RWPE2 (cell line): Measurements from ENCODE around the gene FANCC.

Source experiments
- ATAC-seq: fragments of 200-7000 bp; cut with Tn5 transposase; 3 replicates; pipeline ENCODE4 v1.9.1; 2021; ENCODE audit warnings: low read depth
- DNase-seq: peaks from one replicate; pipeline ENCODE4 v3.0.0-alpha.2; 2020; ENCODE audit warnings: low spot score
- H3K27ac ChIP-seq: fragments of 450-650 bp; 2 replicates; pipeline ENCODE4 v1.5.1; 2017; ENCODE audit warnings: mild to moderate bottlenecking; ENCODE audit not compliant: poor library complexity, severe bottlenecking
- H3K27me3 ChIP-seq: fragments of 250-450 bp; sonication (Bioruptor Pico); 2 replicates; pipeline ENCODE4 v1.5.1; 2021; ENCODE audit warnings: mild to moderate bottlenecking, moderate library complexity; ENCODE audit not compliant: insufficient read depth, poor library complexity, severe bottlenecking
- H3K36me3 ChIP-seq: fragments of 250-450 bp; sonication (Bioruptor Pico); 2 replicates; pipeline ENCODE4 v1.5.1; 2020; ENCODE audit warnings: low read depth, mild to moderate bottlenecking, moderate library complexity
- H3K4me1 ChIP-seq: fragments of 250-450 bp; sonication (Bioruptor Pico); 2 replicates; pipeline ENCODE4 v1.5.1; 2021; ENCODE audit warnings: mild to moderate bottlenecking, moderate library complexity; ENCODE audit not compliant: insufficient read depth, poor library complexity, severe bottlenecking
- H3K4me3 ChIP-seq: fragments of 250-450 bp; sonication (Bioruptor Pico); 2 replicates; pipeline ENCODE4 v1.5.1; 2021; ENCODE audit warnings: mild to moderate bottlenecking, moderate library complexity; ENCODE audit not compliant: severe bottlenecking
- H3K9me3 ChIP-seq: fragments of 250-450 bp; sonication (Bioruptor Pico); 2 replicates; pipeline ENCODE4 v1.5.1; 2021; ENCODE audit warnings: mild to moderate bottlenecking, moderate library complexity; ENCODE audit not compliant: severe bottlenecking
- CTCF ChIP-seq: fragments of 450-650 bp; IDR thresholded peaks from one replicate; pipeline ENCODE4 v1.5.1; 2017; ENCODE audit warnings: mild to moderate bottlenecking, moderate library complexity; ENCODE audit not compliant: poor library complexity, severe bottlenecking

Gene FANCC

DNA sequence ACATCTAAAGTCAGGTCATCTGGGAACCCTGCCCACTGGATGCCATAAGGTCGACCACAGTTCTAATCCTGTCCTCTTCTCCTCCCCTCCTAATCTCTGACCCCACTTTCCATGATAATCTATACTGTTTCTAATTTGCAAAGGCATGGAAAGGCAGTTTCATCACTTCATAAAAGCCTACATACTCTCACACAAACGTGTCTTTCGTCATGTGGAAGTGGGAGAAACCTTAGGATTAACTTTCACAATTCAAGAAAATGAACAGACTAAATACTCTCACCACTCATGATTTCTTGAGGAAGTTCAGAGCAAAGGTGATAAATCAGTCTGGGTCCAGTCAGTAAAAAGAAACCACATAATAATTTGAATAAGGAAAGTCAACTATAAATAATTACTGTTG, 5.5 kb downstream of the FANCC start:
- Histone ChIP-seq H3K27ac (no peak overlapping the region), H3K27me3 (no peaks in the 10 kb centered on the region), H3K36me3 (no peaks in the 10 kb centered on the region), H3K4me3 (no peak overlapping the region), H3K4me1 (peaks cover 15% of the 10 kb centered on the region), H3K9me3 (no peaks in the 10 kb centered on the region)
- no peak for TF ChIP-seq CTCF
- no peak for ATAC-seq
- DNase-seq = no peak

DNA sequence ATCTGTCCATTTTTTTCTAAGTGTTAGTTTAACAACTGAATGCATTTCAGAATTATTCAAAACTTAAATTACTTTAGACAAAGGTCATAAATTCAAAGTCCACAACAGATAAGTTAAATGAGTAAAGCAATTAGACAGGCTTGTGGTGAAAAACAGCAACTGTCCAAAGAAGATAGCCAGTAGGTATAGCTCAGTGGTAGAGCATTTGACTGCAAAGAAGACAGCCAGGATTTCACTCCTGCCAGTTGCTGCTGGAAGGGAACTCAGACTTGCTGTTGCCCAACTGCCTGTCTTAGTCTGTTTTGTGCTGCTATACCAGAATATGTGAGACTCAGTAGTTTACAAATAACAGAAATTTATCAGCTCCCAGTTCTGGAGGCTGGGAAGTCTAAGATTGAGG, 10.0 kb downstream of the FANCC start:
- H3K27me3 ChIP-seq = no peaks in the 10 kb centered on the region
- H3K9me3 ChIP-seq = no peaks in the 10 kb centered on the region
- H3K4me1 ChIP-seq = peaks cover 8% of the 10 kb centered on the region
- no peak overlapping the region for H3K27ac ChIP-seq
- no peaks in the 10 kb centered on the region for H3K36me3 ChIP-seq
- ATAC-seq = no peak
- DNase-seq = no peak
- H3K4me3 ChIP-seq = no peak overlapping the region
- TF ChIP-seq CTCF = no peak

DNA sequence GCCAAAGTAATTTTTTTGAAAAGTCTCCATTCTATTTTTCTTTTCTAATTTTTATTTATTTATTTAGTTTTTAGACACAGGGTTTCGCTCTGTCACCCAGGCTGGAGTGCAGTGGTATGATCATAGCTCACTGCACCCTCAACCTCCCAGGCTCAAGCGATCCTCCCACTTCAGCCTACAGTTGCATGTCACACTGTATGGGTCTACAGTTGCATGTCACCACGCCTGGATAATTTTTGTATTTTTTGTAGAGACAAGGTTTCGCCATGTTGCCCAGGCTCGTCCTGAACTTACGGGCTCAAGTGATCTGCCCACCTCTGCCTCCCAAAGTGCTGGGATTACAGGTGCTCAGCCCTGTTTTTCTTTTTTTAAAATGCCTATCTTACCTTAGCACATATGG, 10.7 kb downstream of the FANCC start:
- peaks cover 8% of the 10 kb centered on the region for H3K4me1 ChIP-seq
- H3K27me3 ChIP-seq = no peaks in the 10 kb centered on the region
- DNase-seq (no peak), ATAC-seq (no peak)
- H3K4me3 ChIP-seq = no peak overlapping the region
- no peaks in the 10 kb centered on the region for H3K9me3 ChIP-seq
- no peaks in the 10 kb centered on the region for H3K36me3 ChIP-seq
- no peak for TF ChIP-seq CTCF
- no peak overlapping the region for H3K27ac ChIP-seq

DNA sequence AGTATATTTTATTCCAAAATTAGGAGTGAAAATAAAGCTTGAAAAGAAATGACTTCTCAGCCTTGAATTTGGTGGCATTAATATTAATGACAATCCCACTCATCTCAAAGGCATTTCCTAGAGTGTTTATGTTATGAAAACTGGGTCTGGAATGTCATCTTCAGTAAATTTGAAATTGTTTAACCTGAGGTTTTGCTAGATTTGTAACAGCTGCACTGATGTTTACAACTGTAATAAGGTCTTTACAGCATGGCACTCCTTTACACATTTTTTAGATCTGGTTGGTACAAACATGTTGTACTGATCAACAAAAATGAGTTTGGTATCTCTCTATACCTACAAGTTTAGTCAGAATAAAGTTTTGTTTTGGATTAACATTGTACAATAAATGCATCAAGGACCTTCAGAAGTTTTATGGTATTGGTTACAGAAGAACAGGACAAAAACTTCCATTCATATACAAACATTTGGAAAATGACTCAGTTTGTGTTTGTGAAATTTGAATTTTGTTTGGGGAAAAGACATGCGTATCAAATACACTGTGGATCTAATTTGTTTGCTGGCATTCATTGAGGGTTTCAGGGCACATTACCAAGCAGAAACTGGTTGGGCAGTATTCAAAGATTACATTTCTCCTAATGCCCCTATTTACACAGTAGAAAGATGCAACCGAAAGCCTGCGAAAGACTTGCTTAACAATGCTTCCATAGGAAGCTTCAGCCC, 11.6 kb downstream of the FANCC start:
- TF ChIP-seq CTCF = no peak
- no peak overlapping the region for H3K27ac ChIP-seq
- H3K4me3 ChIP-seq = no peak overlapping the region
- no peaks in the 10 kb centered on the region for H3K9me3 ChIP-seq
- DNase-seq = no peak
- ATAC-seq = no peak
- H3K27me3 ChIP-seq = no peaks in the 10 kb centered on the region
- H3K36me3 ChIP-seq = no peaks in the 10 kb centered on the region
- peaks cover 8% of the 10 kb centered on the region for H3K4me1 ChIP-seq

DNA sequence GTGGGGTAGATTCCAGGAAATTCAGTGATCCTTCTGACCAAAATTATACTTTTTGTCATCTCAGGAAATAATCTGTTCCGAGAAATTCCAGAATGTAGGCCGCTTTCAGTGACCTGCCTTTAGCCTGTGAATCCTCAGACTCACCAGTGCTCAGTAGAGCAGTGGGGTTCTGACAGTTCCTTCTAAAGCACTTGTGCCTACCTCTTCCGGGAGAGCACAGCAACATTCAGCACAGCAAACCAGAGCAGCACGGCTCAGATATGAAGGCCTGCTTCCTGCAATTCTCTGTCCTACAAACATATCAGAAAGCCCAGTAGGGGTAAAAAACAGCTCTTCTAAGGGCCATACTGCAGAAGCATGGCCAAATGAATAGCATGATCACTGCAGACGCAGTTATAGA, 15.0 kb downstream of the FANCC start:
- H3K4me1 ChIP-seq = peaks cover 13% of the 10 kb centered on the region
- H3K4me3 ChIP-seq = no peak overlapping the region
- no peaks in the 10 kb centered on the region for H3K36me3 ChIP-seq
- no peaks in the 10 kb centered on the region for H3K27me3 ChIP-seq
- H3K9me3 ChIP-seq = no peaks in the 10 kb centered on the region
- H3K27ac ChIP-seq = no peak overlapping the region
- ATAC-seq (no peak), DNase-seq (no peak)
- TF ChIP-seq CTCF = no peak
